Skeletal muscle tissue (tissue), 4 donors: ENCODE measurements around the gene XRCC4. TPM values are rescaled to one million over a fixed set of nuclear protein-coding genes. Genes with fewer than 3 reads are reported as not detected.
"Not testable (repeated sequence)": the region's sequence is repeated elsewhere in the genome, so short reads cannot be mapped to it uniquely, and the experiment has no call there.

ENCODE experiments used
- H3K27ac ChIP-seq: one replicate; pipeline ENCODE4 v1.7.0; 2013; ENCODE audit warnings: mild to moderate bottlenecking, low read depth, low read length, inconsistent platforms
- H3K27me3 ChIP-seq, 3 donors: one replicate each; pipeline ENCODE4 v1.7.0; 2013; ENCODE audit warnings: low read length in 3 of 3; ENCODE audit not compliant: control insufficient read depth in 3 of 3, insufficient read depth in 3 of 3
- H3K36me3 ChIP-seq, 3 donors: one replicate each; pipeline ENCODE4 v1.7.0; 2013; ENCODE audit warnings: low read length in 3 of 3; ENCODE audit not compliant: control insufficient read depth in 3 of 3, insufficient read depth in 3 of 3
- H3K4me1 ChIP-seq, 3 donors: one replicate each; pipeline ENCODE4 v1.7.0; 2013; ENCODE audit warnings: low read length in 3 of 3, mild to moderate bottlenecking in 3 of 3; ENCODE audit not compliant: control insufficient read depth in 3 of 3, insufficient read depth in 3 of 3
- H3K4me3 ChIP-seq, 3 donors: one replicate each; pipeline ENCODE4 v1.7.0; 2013; ENCODE audit warnings: low read length in 3 of 3
- H3K9ac ChIP-seq, 3 donors: one replicate each; pipeline ENCODE4 v1.7.0; 2013; ENCODE audit warnings: low read length in 3 of 3, mild to moderate bottlenecking in 3 of 3, moderate library complexity in 2 of 3, low read depth in 1 of 3
- H3K9me3 ChIP-seq, 3 donors: one replicate each; pipeline ENCODE4 v1.7.0; 2013; ENCODE audit warnings: low read length in 3 of 3; ENCODE audit not compliant: control insufficient read depth in 3 of 3
- total RNA-seq: library from RNA; depleted of rRNA; stranded (reverse); fragments of >200 nt; gene quantifications from one replicate; pipeline ENCODE4 v1.2.3, GENCODE V29; 2014
- donor health status: Osteomylitis.

Gene XRCC4
- total RNA-seq, 1 donor from 2014 or later = 3.7 TPM

DNA sequence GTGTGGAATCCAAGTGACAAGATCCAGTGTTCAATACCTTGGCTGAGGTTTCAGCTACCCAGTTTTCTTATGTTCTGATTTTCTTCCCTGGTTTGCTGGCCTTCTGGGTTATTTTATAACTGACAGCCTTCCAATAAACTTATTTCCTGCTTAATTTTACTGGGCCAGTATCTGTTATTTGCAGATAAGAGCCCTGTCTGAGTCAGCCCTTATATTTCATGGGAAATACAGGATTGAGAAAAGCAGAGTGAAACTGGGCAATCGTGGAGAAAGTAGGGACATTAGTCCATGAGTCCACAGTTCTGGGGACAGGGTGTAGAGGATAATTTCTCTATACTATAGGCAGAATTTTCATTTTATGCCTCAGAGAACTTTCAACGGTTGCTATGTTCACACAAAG lies 32.4 kb upstream of the XRCC4 start:
- Histone ChIP-seq H3K9ac (no peak overlapping the region), H3K4me3 (no peak overlapping the region), H3K36me3 (no peaks in the 10 kb centered on the region), H3K4me1 (no peaks in the 10 kb centered on the region), H3K27me3 (no peaks in the 10 kb centered on the region), H3K9me3 (no peaks in the 10 kb centered on the region), H3K27ac (no peak overlapping the region)

DNA sequence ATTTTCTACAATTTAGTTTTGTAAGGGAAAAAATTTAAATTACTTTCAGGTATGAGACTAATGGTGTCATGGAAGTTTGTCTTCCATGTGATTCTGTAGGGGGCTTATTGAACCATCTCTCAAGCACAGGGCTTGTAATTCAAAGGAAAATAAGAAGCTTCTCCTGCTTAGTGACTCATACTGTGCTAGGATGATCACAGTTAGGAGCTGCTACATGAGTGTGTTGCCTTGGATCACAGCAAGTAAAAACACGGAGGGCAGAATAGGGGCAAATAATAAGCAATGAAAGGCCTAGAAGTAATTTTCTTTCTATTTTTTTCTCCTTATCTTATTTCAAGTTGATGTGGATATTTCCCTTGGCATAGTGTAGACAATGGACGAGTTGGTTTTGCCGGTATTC lies 29.1 kb upstream of the XRCC4 start:
- Histone ChIP-seq H3K4me3 (no peak overlapping the region), H3K9me3 (no peaks in the 10 kb centered on the region), H3K9ac (no peak overlapping the region), H3K27me3 (no peaks in the 10 kb centered on the region), H3K4me1 (no peaks in the 10 kb centered on the region), H3K27ac (no peak overlapping the region), H3K36me3 (no peaks in the 10 kb centered on the region)

DNA sequence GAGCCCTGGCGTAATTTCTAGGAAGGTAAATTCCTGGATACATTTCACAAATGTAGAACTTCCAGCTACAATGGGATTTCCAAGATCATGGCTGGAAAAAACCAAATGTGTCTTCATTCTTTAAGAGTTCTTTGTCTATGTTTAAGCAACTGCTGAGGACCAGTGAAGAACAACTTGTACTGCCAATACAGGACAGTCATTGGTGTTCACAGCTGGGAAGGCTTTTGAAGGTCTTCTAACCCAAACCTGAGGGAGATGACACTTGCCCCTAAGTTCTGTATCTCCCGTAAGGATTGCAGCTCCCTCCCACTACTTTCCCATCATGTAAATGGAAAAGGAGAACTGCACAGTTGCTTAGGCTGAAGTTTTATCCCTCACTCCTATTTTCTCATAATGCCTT lies 28.5 kb upstream of the XRCC4 start:
- H3K9ac ChIP-seq = no peak overlapping the region
- H3K36me3 ChIP-seq = no peaks in the 10 kb centered on the region
- no peak overlapping the region for H3K27ac ChIP-seq
- no peaks in the 10 kb centered on the region for H3K9me3 ChIP-seq
- no peak overlapping the region for H3K4me3 ChIP-seq
- no peaks in the 10 kb centered on the region for H3K4me1 ChIP-seq
- H3K27me3 ChIP-seq = no peaks in the 10 kb centered on the region

DNA sequence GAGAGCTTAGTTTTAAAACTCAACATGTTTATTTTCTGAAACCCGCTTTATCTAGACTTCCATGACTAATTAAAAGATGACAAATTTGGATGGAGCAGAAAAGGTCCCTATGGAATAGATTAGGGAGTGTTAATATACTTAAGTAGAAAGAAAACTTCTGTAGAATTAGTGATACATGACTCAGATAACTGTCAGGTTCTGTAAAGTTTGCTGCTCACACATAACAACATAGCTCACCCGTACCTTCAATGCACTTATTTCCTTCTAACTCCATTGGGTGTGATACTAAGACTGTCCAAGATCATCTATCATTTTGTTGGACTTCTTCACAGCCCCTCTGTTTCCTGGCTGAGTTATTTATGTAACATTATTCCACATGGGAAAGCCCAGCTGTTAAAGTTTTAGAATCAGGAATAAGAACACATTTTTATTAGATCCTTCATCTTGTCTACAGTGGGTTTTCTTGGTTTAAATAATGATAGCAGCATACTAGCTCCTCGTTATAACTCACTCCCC lies 27.9 kb upstream of the XRCC4 start:
- Histone ChIP-seq H3K9ac (no peak overlapping the region), H3K4me3 (no peak overlapping the region), H3K9me3 (no peaks in the 10 kb centered on the region), H3K36me3 (no peaks in the 10 kb centered on the region), H3K27me3 (no peaks in the 10 kb centered on the region), H3K4me1 (no peaks in the 10 kb centered on the region), H3K27ac (no peak overlapping the region)

DNA sequence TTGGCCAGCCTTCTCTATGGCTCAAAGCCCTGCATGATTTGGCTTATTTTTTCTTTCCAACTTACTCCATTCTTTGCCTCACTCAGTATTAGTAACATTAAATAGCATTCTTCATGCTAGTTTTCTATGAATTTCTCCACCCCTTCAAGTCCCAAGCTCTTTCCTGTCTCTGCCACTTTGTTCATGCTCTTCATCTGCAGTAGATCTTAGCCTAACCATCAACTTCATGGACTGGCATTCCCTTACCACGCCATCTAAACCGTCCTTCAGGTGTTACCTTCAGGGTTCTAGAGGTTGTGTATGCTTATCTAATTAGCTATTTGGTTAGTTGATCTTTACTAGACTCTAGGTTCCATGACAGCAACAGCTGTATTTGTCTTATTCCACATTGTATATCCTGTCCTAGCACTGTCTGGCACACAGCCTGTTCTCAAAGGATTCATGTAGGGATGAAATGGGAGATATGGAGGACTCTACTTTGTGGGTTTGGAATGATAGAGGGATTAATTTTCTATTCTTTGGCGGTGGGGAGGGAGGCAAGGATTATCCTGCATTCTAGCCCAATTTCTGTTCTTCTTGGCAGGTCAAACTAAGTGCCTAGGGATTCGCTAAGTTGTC lies 26.5 kb upstream of the XRCC4 start:
- no peak overlapping the region for H3K27ac ChIP-seq

DNA sequence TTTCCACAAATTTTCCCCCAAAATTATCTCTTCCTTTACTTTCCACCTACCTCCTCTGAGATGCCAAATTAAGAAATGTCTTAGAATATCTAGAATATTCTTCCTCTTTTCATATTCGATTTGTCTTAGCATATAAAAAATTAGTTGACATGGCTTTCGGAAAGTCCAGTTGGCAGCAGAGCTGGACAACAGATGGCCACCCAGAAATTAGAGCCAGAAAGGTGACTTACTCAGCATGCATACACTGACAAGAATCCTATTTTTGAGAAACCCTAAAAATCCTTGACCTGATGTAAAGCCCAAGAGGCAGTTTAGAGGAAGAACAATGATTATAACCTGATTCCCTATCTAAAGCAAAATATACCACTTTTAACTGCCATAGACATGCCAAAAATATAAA lies 22.2 kb upstream of the XRCC4 start:
- Histone ChIP-seq H3K27ac (no peak overlapping the region), H3K27me3 (no peaks in the 10 kb centered on the region), H3K9ac (no peak overlapping the region), H3K36me3 (no peaks in the 10 kb centered on the region), H3K4me1 (no peaks in the 10 kb centered on the region), H3K4me3 (no peak overlapping the region), H3K9me3 (no peaks in the 10 kb centered on the region)

More for the DNA sequence above, 26.5 kb upstream of the XRCC4 start:
- Histone ChIP-seq H3K9me3 (no peaks in the 10 kb centered on the region), H3K4me1 (no peaks in the 10 kb centered on the region), H3K27me3 (no peaks in the 10 kb centered on the region), H3K36me3 (no peaks in the 10 kb centered on the region), H3K4me3 (no peak overlapping the region), H3K9ac (no peak overlapping the region)

DNA sequence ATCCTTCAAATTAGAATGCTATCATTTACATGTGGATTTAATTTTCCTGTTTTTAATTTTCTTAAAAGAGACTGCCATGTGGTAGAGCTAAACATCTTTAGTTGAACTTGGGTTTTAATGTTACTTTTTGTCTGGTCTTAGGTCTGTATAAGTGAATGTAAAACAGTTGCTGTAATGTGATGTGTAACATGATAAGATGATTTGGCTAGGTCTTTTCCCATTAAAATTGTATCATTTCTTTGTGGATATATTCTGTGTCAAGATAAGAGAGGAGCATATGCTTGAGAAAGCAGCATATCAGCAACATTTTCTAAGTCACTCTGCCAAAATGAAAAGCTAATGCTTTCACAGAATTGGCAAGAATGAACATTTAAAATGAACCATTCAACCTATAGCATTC lies 18.6 kb upstream of the XRCC4 start:
- Histone ChIP-seq H3K27me3 (no peaks in the 10 kb centered on the region), H3K4me3 (no peak overlapping the region), H3K27ac (no peak overlapping the region), H3K9ac (no peak overlapping the region), H3K9me3 (no peaks in the 10 kb centered on the region), H3K4me1 (no peaks in the 10 kb centered on the region), H3K36me3 (peaks cover 0 to 4% (median 0%) of the 10 kb centered on the region in 3 donors)

DNA sequence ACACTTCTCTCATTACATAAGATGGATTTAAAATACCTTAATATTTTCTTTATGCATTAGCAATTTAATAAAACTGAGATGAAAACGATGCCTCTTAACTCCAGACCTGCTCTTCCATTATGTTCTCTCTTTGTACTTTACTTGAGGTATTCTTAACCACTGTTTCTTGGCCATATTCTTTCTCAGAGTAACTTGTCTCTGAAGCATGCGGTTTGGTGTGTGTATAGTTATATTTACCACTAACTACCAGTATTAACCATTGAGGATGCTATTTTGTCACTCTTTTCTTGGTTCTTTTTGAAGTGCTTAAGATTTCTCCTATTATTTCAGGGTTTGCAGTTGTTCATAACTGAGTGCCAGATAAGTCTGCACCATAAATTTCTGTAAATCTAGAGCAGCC lies 18.0 kb upstream of the XRCC4 start:
- no peaks in the 10 kb centered on the region for H3K4me1 ChIP-seq
- H3K9ac ChIP-seq = no peak overlapping the region
- no peaks in the 10 kb centered on the region for H3K27me3 ChIP-seq
- no peak overlapping the region for H3K27ac ChIP-seq
- H3K36me3 ChIP-seq = peaks cover 0 to 4% (median 0%) of the 10 kb centered on the region in 3 donors
- H3K4me3 ChIP-seq = no peak overlapping the region
- H3K9me3 ChIP-seq = no peaks in the 10 kb centered on the region

DNA sequence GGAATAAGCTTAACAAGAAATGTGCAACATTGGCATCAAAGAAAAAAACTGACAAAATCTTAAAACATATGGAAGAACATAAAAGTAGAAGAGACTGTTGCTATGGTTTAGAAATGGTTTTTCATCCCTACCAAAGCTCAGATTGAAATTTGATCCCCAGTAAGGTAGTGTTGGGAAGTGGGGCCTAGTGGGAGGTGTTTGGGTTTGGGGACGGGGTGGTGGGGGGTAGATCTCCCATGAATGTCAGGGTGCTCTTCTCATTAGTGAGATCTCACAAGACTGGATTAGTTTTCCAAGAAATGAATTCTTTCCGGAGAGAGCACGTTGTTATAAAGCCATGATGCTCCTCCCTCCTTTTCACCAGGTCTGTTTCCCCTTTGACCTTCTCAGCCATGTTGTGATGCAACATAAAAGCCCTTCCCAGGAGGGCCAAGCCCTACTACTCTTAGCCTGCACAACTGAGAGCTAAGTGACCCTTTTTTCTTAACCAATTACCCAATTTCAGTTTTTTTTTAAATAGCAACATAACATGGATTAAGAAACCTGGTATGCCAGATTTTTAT lies 10.7 kb upstream of the XRCC4 start:
- Histone ChIP-seq H3K36me3 (no peaks in the 10 kb centered on the region), H3K4me3 (no peak overlapping the region), H3K9me3 (no peaks in the 10 kb centered on the region), H3K4me1 (peaks cover 0 to 3% (median 3%) of the 10 kb centered on the region in 3 donors), H3K9ac (no peak overlapping the region), H3K27ac (no peak overlapping the region), H3K27me3 (no peaks in the 10 kb centered on the region)

DNA sequence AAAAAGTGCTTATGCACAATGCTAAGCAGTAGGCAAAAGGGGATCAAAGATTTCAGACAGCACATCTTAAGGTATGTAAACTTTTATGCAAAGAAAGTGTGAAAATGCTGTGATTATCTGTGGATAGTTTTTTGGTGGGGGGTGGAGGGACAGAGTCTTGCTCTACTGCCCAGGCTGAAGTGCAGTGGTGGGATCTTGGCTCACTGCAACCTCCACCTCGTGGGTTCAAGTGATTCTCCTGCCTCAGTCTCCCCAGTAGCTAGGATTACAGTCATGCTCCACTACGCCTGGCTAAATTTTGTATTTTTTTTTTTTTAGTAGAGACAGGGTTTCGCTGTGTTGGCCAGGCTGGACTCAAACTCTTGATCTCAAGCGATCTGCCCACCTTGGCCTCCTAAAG lies 10.0 kb upstream of the XRCC4 start:
- not testable (repeated sequence) for H3K4me1 ChIP-seq, H3K36me3 ChIP-seq

More for the DNA sequence above, 10.0 kb upstream of the XRCC4 start:
- H3K4me3 ChIP-seq, H3K27me3 ChIP-seq, H3K9me3 ChIP-seq, H3K27ac ChIP-seq, H3K9ac ChIP-seq: not testable (repeated sequence)
